MM.1S (cell line): ENCODE results near the gene TIMM17B.

Experiments used
- DNase-seq: peaks from one replicate; pipeline ENCODE4 v3.0.0-alpha.2; 2015
- H2AFZ ChIP-seq: fragments of 300-600 bp; sonication (generic); 2 replicates; pipeline ENCODE4 v1.6.0; 2016; ENCODE audit warnings: antibody characterized with exemption, low read length
- H3F3A ChIP-seq: fragments of 300-600 bp; sonication (generic); 2 replicates; pipeline ENCODE4 v1.6.1; 2016; ENCODE audit warnings: mild to moderate bottlenecking, antibody characterized with exemption, low read length, moderate library complexity, mixed read lengths; ENCODE audit not compliant: insufficient read depth
- H3K27ac ChIP-seq: fragments of 300-600 bp; sonication (generic); 2 replicates; pipeline ENCODE4 v1.5.1; 2016; ENCODE audit warnings: mild to moderate bottlenecking, low read length
- H3K27me3 ChIP-seq: fragments of 300-600 bp; sonication (generic); replicated peaks from 2 replicates; pipeline ENCODE4 v1.6.0; 2016; ENCODE audit warnings: low read length; ENCODE audit not compliant: insufficient read depth
- H3K36me3 ChIP-seq: fragments of 300-600 bp; sonication (generic); replicated peaks from 2 replicates; pipeline ENCODE4 v1.6.1; 2016; ENCODE audit warnings: mild to moderate bottlenecking, low read length, mixed read lengths; ENCODE audit not compliant: insufficient read depth
- H3K4me1 ChIP-seq: fragments of 300-600 bp; sonication (generic); 2 replicates; pipeline ENCODE4 v1.6.1; 2016; ENCODE audit warnings: low read length, mixed read lengths
- H3K4me2 ChIP-seq: fragments of 300-600 bp; sonication (generic); 2 replicates; pipeline ENCODE4 v1.6.0; 2016; ENCODE audit warnings: low read depth, low read length
- H3K4me3 ChIP-seq: fragments of 300-600 bp; sonication (generic); 2 replicates; pipeline ENCODE4 v1.5.1; 2016; ENCODE audit warnings: low read length, mixed read lengths
- H3K79me2 ChIP-seq: fragments of 300-600 bp; sonication (generic); 2 replicates; pipeline ENCODE4 v1.6.1; 2016; ENCODE audit warnings: mixed run types, low read length, mixed read lengths
- H3K9ac ChIP-seq: fragments of 300-600 bp; sonication (generic); 2 replicates; pipeline ENCODE4 v1.6.1; 2016; ENCODE audit warnings: low read length, mixed read lengths
- H3K9me2 ChIP-seq: fragments of 300-600 bp; sonication (generic); replicated peaks from 2 replicates; pipeline ENCODE4 v1.6.1; 2016; ENCODE audit warnings: mild to moderate bottlenecking, low read length, mixed read lengths; ENCODE audit not compliant: insufficient read depth
- H3K9me3 ChIP-seq: fragments of 300-600 bp; sonication (generic); replicated peaks from 2 replicates; pipeline ENCODE4 v1.6.1; 2016; ENCODE audit warnings: mild to moderate bottlenecking, low read length, mixed read lengths; ENCODE audit not compliant: insufficient read depth
- H4K20me1 ChIP-seq: fragments of 300-600 bp; sonication (generic); 2 replicates; pipeline ENCODE4 v1.6.1; 2016; ENCODE audit warnings: mild to moderate bottlenecking, low read length, moderate library complexity, mixed read lengths; ENCODE audit not compliant: insufficient read depth
- EZH2 ChIP-seq: fragments of 300-600 bp; sonication (generic); optimal IDR thresholded peaks from 2 replicates; pipeline ENCODE3; 2017; ENCODE audit warnings: low read depth, mild to moderate bottlenecking, antibody characterized with exemption, low read length, mixed read lengths
- EZH2phosphoT487 ChIP-seq: fragments of 300-600 bp; sonication (generic); IDR thresholded peaks from 2 replicates; pipeline ENCODE4 v1.6.1; 2018; ENCODE audit warnings: antibody characterized with exemption, low read length
- TF ChIP-seq, protein P1 (sequence below): fragments of 300-600 bp; sonication (generic); IDR thresholded peaks from 2 replicates; pipeline ENCODE4 v1.5.1; 2016; ENCODE audit warnings: antibody characterized with exemption, low read length, mixed read lengths

TIMM17B gene

DNA sequence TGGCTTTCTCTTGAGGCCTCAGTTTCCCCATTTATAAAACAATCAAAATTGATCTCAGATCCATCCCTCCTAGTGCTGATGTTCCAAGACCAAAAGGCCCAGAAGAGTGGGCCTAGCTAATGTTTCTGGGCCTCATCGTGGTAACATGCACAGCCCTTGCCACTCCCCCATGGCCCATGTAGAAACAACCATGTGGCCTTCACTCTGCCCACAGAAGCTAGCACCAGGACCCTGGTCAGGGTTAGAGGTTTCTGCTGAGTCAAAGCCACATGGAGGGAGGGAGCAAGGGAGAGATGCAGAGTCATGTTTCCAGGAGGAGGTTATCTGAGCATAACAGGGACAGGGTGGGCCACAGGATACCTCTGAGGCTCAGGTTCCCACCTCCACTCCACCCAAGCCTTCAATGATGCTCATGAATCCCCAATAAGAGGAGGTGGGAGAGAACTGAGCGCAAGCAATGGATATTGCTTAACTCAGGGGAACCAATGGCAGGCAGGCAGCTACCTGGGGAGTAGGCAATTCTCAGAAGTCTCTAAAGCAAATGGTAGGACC is 42.9 kb upstream of the TIMM17B start:
- H3K79me2 ChIP-seq = peaks cover 65% of the 10 kb centered on the region
- H3K27me3 ChIP-seq = no peaks in the 10 kb centered on the region
- peak overlapping the region; percentile 87 for H3K4me2 ChIP-seq
- no peak overlapping the region for H3K4me3 ChIP-seq
- TF ChIP-seq, protein P1, sequence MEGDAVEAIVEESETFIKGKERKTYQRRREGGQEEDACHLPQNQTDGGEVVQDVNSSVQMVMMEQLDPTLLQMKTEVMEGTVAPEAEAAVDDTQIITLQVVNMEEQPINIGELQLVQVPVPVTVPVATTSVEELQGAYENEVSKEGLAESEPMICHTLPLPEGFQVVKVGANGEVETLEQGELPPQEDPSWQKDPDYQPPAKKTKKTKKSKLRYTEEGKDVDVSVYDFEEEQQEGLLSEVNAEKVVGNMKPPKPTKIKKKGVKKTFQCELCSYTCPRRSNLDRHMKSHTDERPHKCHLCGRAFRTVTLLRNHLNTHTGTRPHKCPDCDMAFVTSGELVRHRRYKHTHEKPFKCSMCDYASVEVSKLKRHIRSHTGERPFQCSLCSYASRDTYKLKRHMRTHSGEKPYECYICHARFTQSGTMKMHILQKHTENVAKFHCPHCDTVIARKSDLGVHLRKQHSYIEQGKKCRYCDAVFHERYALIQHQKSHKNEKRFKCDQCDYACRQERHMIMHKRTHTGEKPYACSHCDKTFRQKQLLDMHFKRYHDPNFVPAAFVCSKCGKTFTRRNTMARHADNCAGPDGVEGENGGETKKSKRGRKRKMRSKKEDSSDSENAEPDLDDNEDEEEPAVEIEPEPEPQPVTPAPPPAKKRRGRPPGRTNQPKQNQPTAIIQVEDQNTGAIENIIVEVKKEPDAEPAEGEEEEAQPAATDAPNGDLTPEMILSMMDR = no peak
- TF ChIP-seq EZH2 (no peak), EZH2phosphoT487 (no peak)
- peak overlapping the region; percentile 95 for H3K9ac ChIP-seq
- peak overlapping the region; percentile 100 for H3K27ac ChIP-seq
- peaks cover 43% of the 10 kb centered on the region for H3F3A ChIP-seq
- H4K20me1 ChIP-seq = no peaks in the 10 kb centered on the region
- peaks cover 73% of the 10 kb centered on the region for H3K4me1 ChIP-seq
- H2AFZ ChIP-seq = no peak overlapping the region
- no peaks in the 10 kb centered on the region for H3K36me3 ChIP-seq
- peak; percentile 68 for DNase-seq
- H3K9me2 ChIP-seq = no peaks in the 10 kb centered on the region
- no peaks in the 10 kb centered on the region for H3K9me3 ChIP-seq

DNA sequence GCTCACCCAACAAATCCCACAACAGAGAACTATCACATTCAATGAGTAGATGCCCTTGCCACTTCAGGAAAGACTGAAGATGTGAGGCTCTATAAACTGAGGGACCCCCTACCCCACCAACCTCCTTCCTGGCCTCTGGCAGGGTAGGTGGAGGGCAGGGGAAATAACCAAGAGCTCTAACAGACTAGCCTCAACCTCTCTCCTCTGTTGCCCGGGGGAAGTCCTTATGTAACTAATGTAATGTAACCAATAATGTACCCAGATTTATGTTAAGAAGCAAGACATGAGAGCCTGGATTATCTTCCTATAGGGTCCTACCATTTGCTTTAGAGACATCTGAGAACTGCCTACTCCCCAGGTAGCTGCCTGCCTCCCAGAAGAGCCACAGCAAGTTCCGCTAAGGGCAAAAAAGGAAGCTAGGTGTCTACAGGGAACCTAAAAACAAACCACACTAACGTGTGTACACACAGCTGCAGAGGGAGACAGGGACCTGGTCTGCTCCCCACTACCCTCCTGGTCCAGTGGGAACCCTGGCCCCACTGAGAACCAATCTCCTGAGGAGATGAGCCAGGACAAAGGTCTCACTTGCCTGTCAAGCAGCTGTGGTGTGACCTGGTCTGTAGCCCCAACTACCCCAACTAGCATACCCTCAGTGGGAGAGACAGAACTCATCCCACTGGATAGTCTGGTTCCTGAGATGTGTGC is 42.1 kb upstream of the TIMM17B start:
- Histone ChIP-seq H3K9ac (peak overlapping the region; percentile 95), H3K36me3 (no peaks in the 10 kb centered on the region), H3K4me3 (peak overlapping the region; percentile 39; the same call in 1 of the 2 replicates), H3K9me2 (no peaks in the 10 kb centered on the region), H3K27me3 (no peaks in the 10 kb centered on the region), H2AFZ (no peak overlapping the region), H4K20me1 (no peaks in the 10 kb centered on the region), H3K4me2 (peak overlapping the region; percentile 87), H3K79me2 (peaks cover 66% of the 10 kb centered on the region), H3F3A (peaks cover 49% of the 10 kb centered on the region), H3K4me1 (peaks cover 81% of the 10 kb centered on the region), H3K9me3 (no peaks in the 10 kb centered on the region), H3K27ac (peak overlapping the region; percentile 100)
- peak; percentile 72 for DNase-seq
- TF ChIP-seq EZH2 (no peak), EZH2phosphoT487 (no peak)
- TF ChIP-seq, protein P1 = no peak

DNA sequence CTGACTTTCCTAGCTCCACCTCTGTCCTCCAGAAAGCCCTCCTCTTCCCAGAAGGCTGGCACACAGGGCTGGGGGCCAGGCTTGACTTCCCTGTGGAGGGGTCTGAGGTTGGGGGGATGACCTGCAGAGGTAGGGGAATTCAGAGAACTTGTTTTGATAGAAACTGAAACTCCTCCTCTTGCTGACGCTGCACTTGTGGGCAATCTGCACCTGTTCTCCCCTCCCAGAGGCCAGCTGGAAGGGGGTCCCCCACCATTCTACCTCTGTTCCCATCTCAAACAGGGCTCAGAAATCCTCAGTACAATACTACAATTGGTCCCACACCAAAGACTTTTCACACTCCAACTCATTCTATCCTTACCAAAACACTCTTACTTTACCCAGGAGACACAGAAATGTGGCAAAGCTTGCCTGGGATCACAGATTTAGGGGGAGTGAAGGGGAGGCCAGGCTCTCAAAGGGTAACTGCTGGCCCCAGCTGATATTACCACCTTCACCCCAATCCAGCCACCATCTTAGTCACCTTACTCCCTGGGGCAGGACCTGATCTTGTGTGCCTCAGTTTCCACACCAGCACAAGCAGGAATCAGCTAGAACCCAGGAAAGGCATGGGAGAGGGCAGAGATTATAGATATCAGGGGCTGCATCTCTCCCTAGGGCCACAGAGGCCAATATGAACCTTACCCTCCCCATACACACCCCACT is 41.3 kb upstream of the TIMM17B start:
- H3K79me2 ChIP-seq = peaks cover 61% of the 10 kb centered on the region

More for the DNA sequence above, 41.3 kb upstream of the TIMM17B start:
- Histone ChIP-seq H3K4me1 (peaks cover 83% of the 10 kb centered on the region), H3K9ac (peak overlapping the region; percentile 95), H3F3A (peaks cover 57% of the 10 kb centered on the region), H3K27me3 (no peaks in the 10 kb centered on the region), H3K4me3 (peak overlapping the region; percentile 39; the same call in 1 of the 2 replicates), H4K20me1 (no peaks in the 10 kb centered on the region), H3K4me2 (peak overlapping the region; percentile 87), H2AFZ (no peak overlapping the region), H3K27ac (peak overlapping the region; percentile 100), H3K9me3 (no peaks in the 10 kb centered on the region), H3K36me3 (no peaks in the 10 kb centered on the region), H3K9me2 (no peaks in the 10 kb centered on the region)
- no peak for TF ChIP-seq EZH2
- TF ChIP-seq EZH2phosphoT487 = no peak
- TF ChIP-seq, protein P1 = no peak
- peak; percentile 96 for DNase-seq
